ENCODE data around the gene LRIF1.

DNA sequence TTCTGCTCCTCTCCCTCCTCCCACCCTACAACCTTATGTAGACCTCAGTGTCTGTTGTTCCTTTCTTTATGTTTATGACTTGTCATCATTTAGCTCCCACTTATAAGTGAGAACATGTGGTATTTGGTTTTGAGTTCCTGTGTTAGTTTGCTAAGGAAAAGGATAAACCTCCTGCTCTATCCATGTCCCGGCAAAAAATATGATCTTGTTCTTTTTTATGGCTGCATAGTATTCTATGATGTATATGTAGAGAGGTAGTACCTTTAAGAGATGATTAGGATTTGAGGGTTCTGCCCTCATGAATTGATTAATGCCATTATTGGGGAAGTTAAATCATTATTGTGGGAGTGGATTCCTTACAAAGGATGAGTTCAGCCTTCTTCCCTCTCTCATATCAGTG, 41.8 kb downstream of the LRIF1 start:
- TF ChIP-seq, protein P1, sequence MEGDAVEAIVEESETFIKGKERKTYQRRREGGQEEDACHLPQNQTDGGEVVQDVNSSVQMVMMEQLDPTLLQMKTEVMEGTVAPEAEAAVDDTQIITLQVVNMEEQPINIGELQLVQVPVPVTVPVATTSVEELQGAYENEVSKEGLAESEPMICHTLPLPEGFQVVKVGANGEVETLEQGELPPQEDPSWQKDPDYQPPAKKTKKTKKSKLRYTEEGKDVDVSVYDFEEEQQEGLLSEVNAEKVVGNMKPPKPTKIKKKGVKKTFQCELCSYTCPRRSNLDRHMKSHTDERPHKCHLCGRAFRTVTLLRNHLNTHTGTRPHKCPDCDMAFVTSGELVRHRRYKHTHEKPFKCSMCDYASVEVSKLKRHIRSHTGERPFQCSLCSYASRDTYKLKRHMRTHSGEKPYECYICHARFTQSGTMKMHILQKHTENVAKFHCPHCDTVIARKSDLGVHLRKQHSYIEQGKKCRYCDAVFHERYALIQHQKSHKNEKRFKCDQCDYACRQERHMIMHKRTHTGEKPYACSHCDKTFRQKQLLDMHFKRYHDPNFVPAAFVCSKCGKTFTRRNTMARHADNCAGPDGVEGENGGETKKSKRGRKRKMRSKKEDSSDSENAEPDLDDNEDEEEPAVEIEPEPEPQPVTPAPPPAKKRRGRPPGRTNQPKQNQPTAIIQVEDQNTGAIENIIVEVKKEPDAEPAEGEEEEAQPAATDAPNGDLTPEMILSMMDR (IDR thresholded peaks at IDR 0.05): no peak
- TF ChIP-seq POLR2A (IDR thresholded peaks at IDR 0.05): no peak
